HAP-1 (cell line): ENCODE data around the gene RNF4.
A peak's percentile ranks its signal among the peaks of the same experiment; 100 is the strongest.
"Not testable (repeated sequence)": the region's sequence is repeated elsewhere in the genome, so short reads cannot be mapped to it uniquely, and the experiment has no call there.

ENCODE experiments used
- DNase-seq, 2 experiments: peaks; one replicate each; pipeline ENCODE4 v3.0.0-alpha.2; 2016 to 2020; ENCODE audit warnings: low spot score in 2 of 2
- H3K27me3 ChIP-seq: fragments of 250-450 bp; sonication (Bioruptor Pico); 2 replicates; pipeline ENCODE4 v1.5.1; 2020; ENCODE audit warnings: low read depth, mild to moderate bottlenecking, moderate library complexity
- H3K36me3 ChIP-seq: fragments of 250-450 bp; sonication (Bioruptor Pico); replicated peaks from 2 replicates; pipeline ENCODE4 v1.5.1; 2020; ENCODE audit warnings: mild to moderate bottlenecking
- H3K4me1 ChIP-seq: fragments of 250-450 bp; sonication (Bioruptor Pico); 2 replicates; pipeline ENCODE4 v1.5.1; 2020; ENCODE audit warnings: mild to moderate bottlenecking
- H3K4me3 ChIP-seq: fragments of 250-450 bp; sonication (Bioruptor Pico); 2 replicates; pipeline ENCODE4 v1.5.1; 2020; ENCODE audit warnings: mild to moderate bottlenecking, moderate library complexity
- H3K9me3 ChIP-seq: fragments of 250-450 bp; sonication (Bioruptor Pico); 2 replicates; pipeline ENCODE4 v1.5.1; 2020; ENCODE audit warnings: mild to moderate bottlenecking, moderate library complexity
- in situ Hi-C: fragments of 300-500 bp; cut with MboI; formaldehyde crosslinking; loops from 3 replicates; pipeline ENCODE4 v1.14.3; 2020; ENCODE audit warnings: low sequenced_read_pairs, inconsistent platforms, mixed read lengths

RNF4 gene

DNA sequence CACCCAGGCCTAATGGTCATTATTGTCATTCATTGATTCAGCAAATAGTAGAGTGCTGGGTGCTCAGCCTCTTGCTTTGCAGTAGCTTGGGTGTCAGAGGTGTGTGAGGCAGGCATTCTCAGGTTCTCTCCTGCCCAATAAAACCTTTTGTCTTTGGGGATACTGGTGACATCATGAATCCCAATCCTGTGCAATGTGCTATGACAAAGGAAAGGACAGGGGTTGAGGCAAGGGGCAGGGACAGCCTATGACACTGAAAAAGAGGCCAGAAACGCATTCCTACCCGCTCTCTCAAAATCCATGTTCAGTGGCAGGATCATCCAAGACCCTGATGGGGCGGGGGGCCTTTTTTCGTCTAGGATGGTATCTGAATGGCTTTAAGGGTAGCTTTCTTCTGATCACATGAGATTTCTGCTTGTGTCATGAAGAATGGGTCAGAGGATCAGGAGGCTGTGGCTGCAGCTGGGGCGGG, 66.0 kb downstream of the RNF4 start:
- Histone ChIP-seq H3K4me3 (peak overlapping the region; percentile 61), H3K27me3 (no peaks in the 10 kb centered on the region), H3K9me3 (no peaks in the 10 kb centered on the region), H3K4me1 (peaks cover 10% of the 10 kb centered on the region), H3K36me3 (peaks cover 6% of the 10 kb centered on the region)
- in situ Hi-C loops = no loop called here
- DNase-seq = peak; percentile 22 to 23

DNA sequence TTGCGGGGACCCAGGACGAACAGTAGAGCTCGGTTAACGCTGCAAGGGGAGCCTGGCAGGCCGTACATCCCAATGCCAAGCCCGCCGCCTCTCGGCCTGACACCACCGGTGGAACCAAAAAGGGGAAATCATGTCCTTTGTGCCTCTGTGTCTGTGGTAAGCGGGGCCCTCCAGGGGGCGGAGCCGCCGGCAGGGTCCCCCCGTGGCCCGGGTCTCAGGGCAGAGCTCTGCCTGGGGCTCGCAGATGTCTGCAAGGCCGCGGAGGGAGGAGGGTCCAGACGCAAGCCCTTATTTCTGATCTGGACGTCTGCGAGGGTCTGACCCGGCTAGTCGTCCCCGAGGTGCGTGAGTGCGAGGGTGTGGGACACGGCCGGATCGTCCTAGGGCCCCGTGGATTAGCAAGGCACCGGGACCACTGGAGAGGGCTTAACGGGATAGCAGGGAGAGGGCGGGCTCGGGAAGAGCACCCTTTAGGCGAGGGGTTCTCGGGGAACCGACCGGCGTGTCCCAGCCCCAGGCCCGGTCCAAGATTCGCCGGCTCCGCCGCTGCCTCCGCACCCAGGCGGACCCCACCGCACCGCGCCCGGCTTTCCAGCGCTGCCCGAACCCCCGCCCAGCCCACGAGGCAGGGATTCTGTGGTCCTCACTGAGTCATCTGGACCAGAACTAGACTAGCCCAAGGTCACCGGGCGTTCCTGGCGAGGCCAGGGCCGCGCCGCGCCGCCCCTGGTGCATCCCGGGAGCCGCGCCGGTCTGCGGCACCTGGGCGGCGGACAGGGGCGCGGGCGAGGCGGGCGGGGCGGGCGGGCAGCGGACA, 66.7 kb downstream of the RNF4 start:
- peak overlapping the region; percentile 61 for H3K4me3 ChIP-seq
- H3K36me3 ChIP-seq = peaks cover 6% of the 10 kb centered on the region
- DNase-seq = peak; percentile 19 to 62
- H3K27me3 ChIP-seq = no peaks in the 10 kb centered on the region
- in situ Hi-C loops = no loop called here
- H3K9me3 ChIP-seq = no peaks in the 10 kb centered on the region
- peaks cover 10% of the 10 kb centered on the region for H3K4me1 ChIP-seq

DNA sequence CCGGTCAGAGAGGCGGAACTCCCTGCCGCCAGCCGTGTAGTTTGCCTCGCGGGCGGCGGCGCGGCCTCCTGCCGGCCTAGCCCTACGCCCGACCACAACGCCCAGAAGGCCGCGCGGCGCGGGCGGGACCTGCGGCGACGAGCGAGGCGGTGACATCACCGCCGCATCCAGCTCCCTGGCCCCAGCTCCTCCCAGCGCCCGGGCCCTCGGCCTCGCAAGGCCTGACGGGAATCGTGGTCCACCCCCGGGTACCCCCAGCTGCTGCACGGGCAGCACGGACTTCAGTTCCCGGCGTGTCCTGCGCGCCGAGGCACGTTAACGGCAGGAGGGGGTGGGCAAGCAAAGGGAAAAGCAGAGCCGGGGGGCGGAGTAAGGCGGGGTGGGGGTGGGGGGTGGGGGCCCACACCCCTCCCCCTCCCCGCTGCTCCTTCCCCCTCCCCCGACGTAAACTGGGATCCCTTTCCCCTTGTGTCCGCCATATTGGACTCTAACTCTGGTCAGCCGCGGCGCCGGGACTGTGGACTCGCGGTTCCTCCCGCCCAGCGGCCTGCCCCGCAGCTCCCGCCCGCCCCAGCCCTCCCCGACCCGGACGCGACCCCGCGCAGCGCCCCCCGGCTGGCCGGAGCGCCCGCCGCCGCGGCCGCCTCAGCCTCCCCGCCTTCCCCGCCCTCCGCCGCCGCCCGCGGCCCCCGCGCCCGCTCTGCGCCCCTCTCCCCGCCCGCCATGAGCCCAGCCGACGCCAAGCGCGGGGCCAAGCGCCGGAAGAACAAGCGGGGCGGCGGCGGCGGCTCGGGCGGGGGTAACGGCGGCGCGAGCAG, 67.5 kb downstream of the RNF4 start, which contains the start of gene FAM193A:
Gene FAM193A, plus strand, starts transcription at position 455 of the 818 bp plus-strand sequence. Its CDS starts 269 bp downstream, at position 724.
- peak within 1 kb of the TSS; percentile 72 for H3K4me3 ChIP-seq

DNA sequence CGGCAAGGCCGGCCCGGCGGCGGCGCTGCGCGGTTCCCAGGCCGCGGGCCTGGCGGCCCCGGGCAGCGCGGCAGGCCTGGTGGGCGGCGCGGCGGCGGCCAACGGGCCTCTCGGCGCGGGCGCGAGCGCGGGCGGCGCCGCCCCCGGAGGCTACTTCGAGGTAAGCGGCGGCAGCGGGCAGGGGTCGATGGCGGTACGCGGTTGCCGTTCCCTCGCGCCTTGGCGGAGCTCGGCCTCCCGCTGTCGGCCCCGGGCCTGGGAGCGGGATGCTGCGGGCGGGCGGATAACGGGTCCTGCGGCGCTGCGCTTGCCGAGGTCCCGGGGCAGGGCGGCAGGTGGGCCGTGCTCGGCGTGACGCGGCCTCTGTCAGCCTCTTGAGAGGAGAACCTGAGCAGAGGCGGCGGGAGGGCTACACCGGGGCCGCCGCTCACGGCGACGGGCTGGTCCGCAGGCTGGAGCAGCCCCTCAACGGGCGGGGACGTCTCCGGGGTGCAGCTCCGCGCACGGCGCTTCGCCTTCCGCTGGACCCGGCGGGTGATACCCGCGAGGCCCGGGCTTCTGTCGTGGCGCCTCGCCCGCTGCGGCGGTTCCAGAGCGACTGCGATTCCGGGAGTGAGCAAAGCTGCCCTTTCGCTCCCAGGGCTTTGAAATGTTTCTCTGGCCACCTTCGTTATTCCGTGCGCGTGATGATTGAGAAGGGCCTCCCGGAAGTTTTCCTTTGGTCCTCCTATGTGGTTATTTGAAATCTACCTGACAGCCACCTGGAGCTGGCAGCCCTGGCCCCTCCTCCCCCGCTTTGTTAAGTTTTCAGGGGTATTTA, 68.3 kb downstream of the RNF4 start:
- Histone ChIP-seq H3K27me3 (no peaks in the 10 kb centered on the region), H3K4me1 (peaks cover 10% of the 10 kb centered on the region), H3K4me3 (peak overlapping the region; percentile 72), H3K9me3 (no peaks in the 10 kb centered on the region), H3K36me3 (peaks cover 6% of the 10 kb centered on the region)
- DNase-seq = peak; percentile 11 to 50
- in situ Hi-C loops = no loop called here

More for the DNA sequence above, 67.5 kb downstream of the RNF4 start, which contains the start of gene FAM193A:
- in situ Hi-C loops = no loop called here
- H3K36me3 ChIP-seq = peaks cover 6% of the 10 kb centered on the region
- peaks cover 10% of the 10 kb centered on the region for H3K4me1 ChIP-seq
- H3K9me3 ChIP-seq = no peaks in the 10 kb centered on the region
- no peaks in the 10 kb centered on the region for H3K27me3 ChIP-seq
- DNase-seq = peak; percentile 96 to 99

DNA sequence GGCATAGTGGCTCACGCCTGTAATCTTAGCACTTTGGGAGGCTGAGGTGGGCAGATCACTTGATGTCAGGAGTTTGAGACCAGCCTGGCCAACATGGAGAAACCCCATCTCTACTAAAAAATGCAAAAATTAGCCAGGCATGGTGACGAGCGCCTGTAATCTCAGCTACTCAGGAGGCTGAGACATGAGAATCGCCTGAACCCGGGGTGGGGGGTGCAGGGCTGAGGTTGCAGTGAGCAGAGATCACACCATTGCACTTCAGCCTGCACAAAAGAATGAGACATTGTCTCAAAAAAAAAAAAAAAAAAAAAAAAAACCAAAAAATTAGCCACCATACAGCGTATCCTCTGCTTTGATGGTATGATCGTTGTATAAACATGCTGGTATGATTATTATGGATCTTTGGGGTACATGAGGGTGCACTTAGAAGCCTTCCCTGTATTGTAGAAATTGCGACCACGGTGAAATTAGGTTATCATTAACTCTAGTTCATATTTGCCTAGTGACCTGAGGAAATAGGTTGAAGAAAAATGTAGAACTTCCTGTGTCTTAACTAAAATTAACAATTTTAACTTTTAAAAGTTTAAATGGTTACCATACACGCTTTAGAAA, 74.8 kb downstream of the RNF4 start:
- H3K36me3 ChIP-seq, H3K9me3 ChIP-seq, H3K4me1 ChIP-seq, H3K27me3 ChIP-seq, in situ Hi-C loops, H3K4me3 ChIP-seq, DNase-seq: not testable (repeated sequence)

DNA sequence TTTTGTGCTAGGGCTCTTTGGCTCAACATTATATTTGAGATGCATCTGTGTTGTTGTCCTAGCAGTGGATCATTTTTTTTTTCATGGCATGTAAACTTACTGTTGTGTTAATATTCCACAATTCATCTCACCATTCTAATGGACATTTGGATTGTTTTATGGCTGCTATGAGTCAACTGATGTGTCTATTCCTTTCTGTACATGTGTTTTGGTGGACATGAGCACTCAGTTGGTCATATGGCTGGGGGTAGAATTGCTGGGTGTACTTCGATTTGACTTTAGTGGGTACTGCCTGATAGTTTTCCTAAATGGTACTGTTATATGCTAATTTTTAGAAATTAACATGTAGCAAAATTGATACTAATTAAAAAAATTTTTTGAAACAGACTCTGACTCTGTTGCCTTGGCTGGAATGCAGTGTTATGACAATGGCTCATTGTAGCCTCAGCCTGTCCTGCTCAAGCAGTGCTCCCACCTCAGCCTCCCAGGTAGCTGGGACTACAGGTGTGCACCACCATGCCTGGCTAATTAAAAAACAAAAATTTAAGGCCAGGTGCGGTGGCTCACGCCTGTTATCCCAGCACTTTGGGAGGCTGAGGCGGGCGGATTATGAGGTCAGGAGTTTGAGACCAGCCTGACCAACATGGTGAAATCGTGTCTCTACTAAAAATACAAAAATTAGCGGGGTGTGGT, 76.6 kb downstream of the RNF4 start:
- DNase-seq = no peak
- Histone ChIP-seq H3K4me3 (no peak overlapping the region), H3K27me3 (no peaks in the 10 kb centered on the region), H3K4me1 (no peaks in the 10 kb centered on the region), H3K9me3 (no peaks in the 10 kb centered on the region), H3K36me3 (peaks cover 4% of the 10 kb centered on the region)
- in situ Hi-C loops = no loop called here

DNA sequence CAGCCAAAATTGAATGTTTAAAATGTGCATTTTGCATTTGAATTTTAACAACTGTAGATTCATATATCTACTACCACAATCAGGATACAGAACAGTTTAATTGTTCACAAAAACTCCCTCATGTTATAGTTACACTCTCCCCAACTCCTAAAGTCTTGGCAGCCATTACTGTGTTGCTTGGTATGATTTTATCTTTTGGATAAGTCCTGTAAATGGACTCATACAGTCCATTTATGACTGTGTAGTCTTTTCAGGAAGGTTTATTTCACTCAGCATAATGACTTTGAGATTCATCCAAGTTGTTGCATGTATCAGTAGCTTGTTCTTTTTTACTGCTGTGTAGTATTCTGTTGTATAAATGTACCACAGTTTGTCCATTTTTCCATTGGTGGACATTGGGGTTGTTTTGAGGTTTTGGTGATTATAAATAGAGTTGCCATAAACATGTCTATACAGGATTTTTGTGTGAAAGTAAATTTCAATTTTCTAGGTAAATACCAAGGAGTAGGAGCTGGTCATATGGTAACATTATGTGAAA, 77.4 kb downstream of the RNF4 start:
- H3K36me3 ChIP-seq = peaks cover 4% of the 10 kb centered on the region
- no peaks in the 10 kb centered on the region for H3K4me1 ChIP-seq
- no peak overlapping the region for H3K4me3 ChIP-seq
- H3K9me3 ChIP-seq = no peaks in the 10 kb centered on the region
- no peaks in the 10 kb centered on the region for H3K27me3 ChIP-seq
- DNase-seq = no peak
- in situ Hi-C loops = no loop called here

DNA sequence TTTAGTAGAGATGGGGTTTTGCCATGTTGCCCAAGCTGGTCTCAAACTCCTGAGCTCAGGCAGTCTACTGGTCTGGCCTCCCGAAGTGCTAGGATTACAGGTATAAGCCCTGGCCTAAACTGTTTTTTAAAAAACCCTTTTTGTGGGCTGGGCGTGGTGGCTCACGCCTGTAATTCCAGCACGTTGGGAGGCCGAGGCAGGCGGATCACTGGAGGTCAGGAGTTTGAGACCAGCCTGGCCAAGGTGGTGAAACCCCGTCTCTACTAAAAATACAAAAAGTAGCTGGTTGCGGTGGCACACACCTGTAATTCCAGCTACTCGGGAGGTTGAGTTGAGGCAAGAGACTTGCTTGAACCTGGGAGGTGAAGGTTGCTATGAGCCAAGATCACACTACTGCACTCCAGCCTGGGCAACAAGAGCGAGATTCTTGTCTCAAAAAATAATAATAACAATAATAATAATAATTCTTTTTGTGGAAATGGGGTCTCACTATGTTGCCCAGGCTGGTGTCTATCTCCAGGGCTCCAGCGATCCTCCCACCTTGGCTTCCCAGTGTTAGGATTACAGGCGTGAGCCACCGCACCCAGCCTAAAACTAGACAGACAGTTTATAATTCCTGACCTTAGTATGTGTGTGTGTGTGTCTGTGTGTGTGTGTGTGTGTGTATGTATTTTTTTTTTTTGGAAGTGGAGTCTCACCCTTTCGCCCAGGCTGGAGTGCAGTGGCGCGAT, 78.2 kb downstream of the RNF4 start:
- DNase-seq, in situ Hi-C loops, H3K4me3 ChIP-seq, H3K4me1 ChIP-seq, H3K27me3 ChIP-seq, H3K36me3 ChIP-seq, H3K9me3 ChIP-seq: not testable (repeated sequence)

DNA sequence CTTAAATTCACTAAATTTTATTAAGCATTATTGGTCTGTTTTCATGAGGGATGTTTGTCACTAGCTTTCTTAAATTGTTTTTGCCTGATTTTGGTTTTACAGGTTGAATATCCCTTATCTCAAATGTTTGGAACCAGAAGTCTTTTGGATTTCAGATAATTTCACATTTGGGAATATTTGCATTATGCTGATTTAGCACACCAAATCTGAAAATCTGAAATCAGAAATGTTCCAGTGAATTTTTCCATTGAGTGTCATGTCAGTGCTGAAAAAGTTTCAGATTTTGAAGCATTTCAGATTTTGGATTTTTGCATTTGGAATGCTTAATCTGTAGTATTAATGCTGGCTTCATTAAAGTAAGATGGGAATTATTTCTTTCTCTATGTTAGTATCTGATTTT, 82.2 kb downstream of the RNF4 start:
- Histone ChIP-seq H3K4me3 (no peak overlapping the region), H3K4me1 (no peaks in the 10 kb centered on the region), H3K9me3 (no peaks in the 10 kb centered on the region), H3K36me3 (no peaks in the 10 kb centered on the region; the same call in none of the 2 replicates), H3K27me3 (no peaks in the 10 kb centered on the region)
- in situ Hi-C loops = no loop called here
- no peak for DNase-seq

DNA sequence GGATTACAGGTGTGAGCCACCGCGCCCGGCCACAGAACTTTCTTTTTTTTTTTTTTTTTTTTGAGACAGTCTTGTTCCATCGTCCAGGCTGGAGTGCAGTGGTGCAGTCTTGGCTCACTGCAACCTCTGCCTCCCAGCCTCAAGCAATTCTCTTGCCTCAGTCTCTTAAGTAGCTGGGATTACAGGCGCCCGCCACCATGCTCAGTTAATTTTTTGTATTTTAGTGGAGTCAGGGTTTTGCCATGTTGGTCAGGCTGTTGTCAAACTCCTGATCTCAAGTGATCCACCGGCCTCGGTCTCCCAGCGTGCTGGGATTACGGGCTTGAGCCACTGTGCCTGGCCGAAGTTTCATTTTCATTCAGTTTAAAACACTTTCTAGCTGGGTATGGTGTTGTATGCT, 83.9 kb downstream of the RNF4 start:
- H3K36me3 ChIP-seq = no peaks in the 10 kb centered on the region
- no peaks in the 10 kb centered on the region for H3K4me1 ChIP-seq
- in situ Hi-C loops = no loop called here
- DNase-seq = no peak
- no peaks in the 10 kb centered on the region for H3K9me3 ChIP-seq
- H3K27me3 ChIP-seq = no peaks in the 10 kb centered on the region
- no peak overlapping the region for H3K4me3 ChIP-seq

DNA sequence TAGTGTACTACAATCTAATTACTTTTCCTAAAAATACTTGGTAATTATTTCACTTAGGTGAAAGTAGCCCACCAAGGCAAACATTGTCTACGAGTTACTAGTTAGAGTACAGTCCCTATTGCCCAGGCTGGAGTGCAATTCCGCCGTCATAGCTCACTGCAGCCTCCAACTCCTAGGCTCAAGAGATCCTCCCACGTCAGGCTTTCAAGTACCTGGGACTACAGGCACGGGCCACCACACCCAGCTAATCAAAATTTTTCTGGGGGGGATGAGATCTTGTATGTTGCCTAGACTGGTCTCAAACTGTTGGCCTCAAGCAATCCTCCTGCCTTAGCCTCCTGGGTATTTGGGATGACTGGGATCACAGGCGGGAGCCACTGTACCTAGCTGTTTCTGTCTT, 89.4 kb downstream of the RNF4 start:
- Histone ChIP-seq H3K9me3 (no peaks in the 10 kb centered on the region), H3K4me1 (no peaks in the 10 kb centered on the region), H3K4me3 (no peak overlapping the region), H3K27me3 (no peaks in the 10 kb centered on the region), H3K36me3 (no peaks in the 10 kb centered on the region; the same call in 1 of the 2 replicates)
- no peak for DNase-seq
- in situ Hi-C loops = no loop called here

DNA sequence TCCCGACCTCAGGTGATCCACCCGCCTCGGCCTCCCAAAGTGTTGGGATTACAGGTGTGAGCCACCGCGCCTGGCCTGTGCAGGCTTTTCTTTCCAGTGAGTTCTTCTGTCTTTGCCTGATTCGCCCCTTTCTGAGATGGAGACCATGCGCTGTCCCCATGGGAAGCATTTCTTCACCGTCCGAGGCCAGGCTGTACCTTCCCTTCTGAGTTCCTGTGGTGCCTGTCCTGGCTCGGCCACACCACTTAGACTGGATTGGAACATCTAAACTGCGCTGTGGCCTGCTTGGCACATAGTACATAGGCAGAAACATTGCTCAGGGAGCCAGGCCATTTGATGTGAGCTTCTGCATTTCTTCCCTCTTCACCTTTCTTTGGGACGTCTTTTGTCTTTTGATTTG, 91.3 kb downstream of the RNF4 start:
- no peak for DNase-seq
- in situ Hi-C loops = no loop called here
- Histone ChIP-seq H3K4me1 (no peaks in the 10 kb centered on the region), H3K36me3 (no peaks in the 10 kb centered on the region; the same call in 1 of the 2 replicates), H3K4me3 (no peak overlapping the region), H3K27me3 (no peaks in the 10 kb centered on the region), H3K9me3 (no peaks in the 10 kb centered on the region)
